Panc1 (cell line): ENCODE results near the gene CD8A. TPM values are rescaled to one million over a fixed set of nuclear protein-coding genes. Genes with fewer than 3 reads are reported as not detected.

Experiments used
- ATAC-seq: fragments of 200-7000 bp; cut with Tn5 transposase; 2 replicates; pipeline ENCODE4 v1.9.1; 2020; ENCODE audit warnings: mild to moderate bottlenecking, moderate library complexity
- BruUV-seq: library from RNA; stranded (reverse); fragments of 400-500 nt; replicated peaks from 2 replicates; lab custom pipeline; 2021; lab: Mats Ljungman, UMichigan
- CTCF ChIA-PET: fragments of 300-600 bp; sonication (Branson Sonifier 250); formaldehyde crosslinking; loops from one replicate; lab custom pipeline; 2022; ENCODE audit warnings: antibody characterized with exemption; lab: Charles Lee
- POLR2A ChIA-PET: fragments of 300-600 bp; sonication (Branson Sonifier 250); formaldehyde crosslinking; loops from one replicate; lab custom pipeline; 2022; ENCODE audit warnings: antibody characterized with exemption; lab: Charles Lee
- DNase-seq: peaks from one replicate; pipeline ENCODE4 v3.0.0-alpha.2; 2010; ENCODE audit warnings: low read depth, low spot score
- H3K27ac ChIP-seq: 2 replicates; pipeline ENCODE4 v1.5.1; 2011; ENCODE audit warnings: mild to moderate bottlenecking, low read length, inconsistent platforms
- H3K27me3 ChIP-seq: fragments of 200-500 bp; sonication (Bioruptor generic); 2 replicates; pipeline ENCODE4 v1.6.0; 2014; ENCODE audit warnings: low read length, inconsistent platforms; ENCODE audit not compliant: control insufficient read depth, insufficient read depth
- H3K36me3 ChIP-seq: fragments of 200-500 bp; sonication (Bioruptor generic); 2 replicates; pipeline ENCODE4 v1.5.1; 2014; ENCODE audit warnings: inconsistent platforms, mild to moderate bottlenecking, low read length, moderate library complexity; ENCODE audit not compliant: control insufficient read depth, insufficient read depth
- H3K4me1 ChIP-seq: 2 replicates; pipeline ENCODE4 v1.5.1; 2011; ENCODE audit warnings: inconsistent platforms, mild to moderate bottlenecking, low read length, moderate library complexity; ENCODE audit not compliant: control insufficient read depth, insufficient read depth
- H3K4me3 ChIP-seq, 2 experiments: 2 replicates each; pipeline ENCODE4 v1.5.1; 2011 to 2012; ENCODE audit warnings: low read depth in 2 of 2, low read length in 2 of 2, mild to moderate bottlenecking in 2 of 2, inconsistent platforms in 1 of 2, moderate library complexity in 1 of 2
- H3K9me3 ChIP-seq: fragments of 200-500 bp; sonication (Bioruptor generic); 2 replicates; pipeline ENCODE4 v1.5.1; 2014; ENCODE audit warnings: low read depth, mild to moderate bottlenecking, inconsistent platforms, low read length, moderate library complexity; ENCODE audit not compliant: control insufficient read depth, insufficient read depth
- CTCF ChIP-seq: fragments of 450-650 bp; IDR thresholded peaks from 2 replicates; pipeline ENCODE4 v1.5.1; 2017; ENCODE audit warnings: mild to moderate bottlenecking
- POLR2AphosphoS5 ChIP-seq: IDR thresholded peaks from 2 replicates; pipeline ENCODE4 v1.6.1; 2012; ENCODE audit warnings: mild to moderate bottlenecking, low read depth, low read length, moderate library complexity
- REST ChIP-seq, 2 experiments: IDR thresholded peaks; 2 replicates each; pipeline ENCODE4 v1.6.1; 2011 to 2012; ENCODE audit warnings: low read depth in 2 of 2, control low read depth in 1 of 2, low read length in 1 of 2, mild to moderate bottlenecking in 1 of 2, moderate library complexity in 1 of 2; ENCODE audit not compliant: insufficient read depth in 1 of 2
- SIN3A ChIP-seq: IDR thresholded peaks from 2 replicates; pipeline ENCODE4 v1.6.1; 2012; ENCODE audit warnings: low read depth, mild to moderate bottlenecking, low read length, moderate library complexity, borderline replicate concordance; ENCODE audit not compliant: insufficient read depth
- TCF7L2 ChIP-seq: IDR thresholded peaks from 2 replicates; pipeline ENCODE4 v1.6.1; 2011; ENCODE audit warnings: mild to moderate bottlenecking, low read depth, low read length, inconsistent platforms
- in situ Hi-C: cut with HindIII; loops from 2 replicates; pipeline ENCODE4 v1.10.0; 2016; ENCODE audit warnings: low sequenced_read_pairs, low pct_unique_long_range_greater_than_20kb
- intact Hi-C: fragments of 100-400 bp; cut with micrococcal nuclease; formaldehyde crosslinking; loops from one replicate; pipeline ENCODE4 v1.10.0; 2022; ENCODE audit not compliant: unreplicated experiment
- total RNA-seq: library from RNA; stranded (reverse); gene quantifications from one replicate; pipeline ENCODE4 v1.2.1, GENCODE V29; 2021; ENCODE audit not compliant: unreplicated experiment

The CD8A gene
- total RNA-seq, 1 experiment from 2014 or later, result 0.41 TPM

- ChIA-PET POLR2A (no interaction called here), CTCF (interaction anchor here (0.9 kb wide), 1 partner anchor 20 kb away, joined by 3 read pairs; no protein-coding TSS in a partner anchor)
- no TSS peak for BruUV-seq
- Histone ChIP-seq H3K9me3 (no peaks in the 10 kb centered on the region), H3K27ac (no peak overlapping the region), H3K4me3 (no peak overlapping the region), H3K36me3 (no peaks in the 10 kb centered on the region), H3K27me3 (no peaks in the 10 kb centered on the region), H3K4me1 (no peaks in the 10 kb centered on the region)
- TF ChIP-seq TCF7L2 (no peak), POLR2AphosphoS5 (no peak), CTCF (no peak), REST (IDR thresholded peaks at IDR 0.05; ENCODE audit: insufficient read depth in 1 of 2, low read depth in 2 of 2, low read length in 1 of 2) (no peak), SIN3A (no peak)
- DNase-seq (no peak), ATAC-seq (no peak)
- intact Hi-C loops, result no loop called here
- in situ Hi-C loops, result no loop called here
Observed at GRCh38 chr2:86832334-86833096, 41.8 kb upstream of the CD8A start.

GRCh38 chr2:86831537-86831936, 40.8 kb upstream of the CD8A start:
- no peaks in the 10 kb centered on the region for H3K9me3 ChIP-seq
- no peaks in the 10 kb centered on the region for H3K36me3 ChIP-seq
- H3K27ac ChIP-seq, result no peak overlapping the region
- TF ChIP-seq POLR2AphosphoS5, result no peak
- TF ChIP-seq REST (IDR thresholded peaks at IDR 0.05; ENCODE audit: insufficient read depth in 1 of 2, low read depth in 2 of 2, low read length in 1 of 2), result no peak
- no peak for TF ChIP-seq TCF7L2
- TF ChIP-seq SIN3A, result no peak
- no peak for TF ChIP-seq CTCF
- H3K4me1 ChIP-seq, result no peaks in the 10 kb centered on the region
- in situ Hi-C loops (no loop called here), intact Hi-C loops (no loop called here)
- ATAC-seq, result no peak
- H3K27me3 ChIP-seq, result no peaks in the 10 kb centered on the region
- CTCF ChIA-PET, result no interaction called here
- POLR2A ChIA-PET, result no interaction called here
- no peak for DNase-seq
- no TSS peak for BruUV-seq
- no peak overlapping the region for H3K4me3 ChIP-seq
